ENCODE data around the gene LLGL1. TPM values are rescaled to one million over a fixed set of nuclear protein-coding genes. Genes with fewer than 3 reads are reported as not detected.
"Not testable (repeated sequence)": the region's sequence is repeated elsewhere in the genome, so short reads cannot be mapped to it uniquely, and the experiment has no call there.

The LLGL1 gene
- total and polyA plus RNA-seq, 5 experiments from 2014 or later, result 1.2 to 17.3 (median 1.9) TPM

DNA sequence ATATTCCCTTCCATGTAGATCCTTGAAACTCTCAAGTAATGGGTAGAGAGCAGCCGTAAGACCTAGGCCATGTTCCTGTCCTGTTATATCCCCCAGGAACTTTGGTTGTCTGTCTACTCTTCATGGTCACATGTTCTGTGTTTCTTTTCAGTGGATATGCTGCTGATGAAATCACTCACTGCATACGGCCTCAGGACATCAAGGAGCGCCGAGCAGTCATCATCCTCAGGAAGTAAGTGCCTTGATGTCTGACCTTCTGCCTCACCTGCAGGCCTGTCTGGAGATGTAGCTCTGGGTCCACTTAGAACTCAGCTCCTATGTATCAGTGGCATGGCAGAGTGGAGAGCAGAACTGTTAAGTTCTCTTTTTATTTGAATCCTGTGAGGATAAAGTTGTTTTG lies 30.6 kb upstream of the LLGL1 start:
- peak overlapping the region in 4 of 10 donors; percentile 19 to 73 (median 38) for H3K27ac Mint-ChIP-seq
- ATAC-seq (no peak), DNase-seq (no peak)
- peaks cover 42 to 92% (median 83%) of the 10 kb centered on the region in 4 donors for H3K4me1 Mint-ChIP-seq
- peak overlapping the region in 1 of 10 donors; percentile 4 for H3K4me3 Mint-ChIP-seq
- POLR2A ChIA-PET, result no interaction called here
- no peaks in the 10 kb centered on the region for H3K9me3 Mint-ChIP-seq
- H3K27me3 Mint-ChIP-seq, result no peaks in the 10 kb centered on the region
- peaks cover 0 to 80% (median 6%) of the 10 kb centered on the region in 3 donors for H3K36me3 Mint-ChIP-seq

- peak overlapping the region in 5 of 10 donors; percentile 20 to 82 (median 60) for H3K27ac Mint-ChIP-seq
- DNase-seq (no peak), ATAC-seq (no peak)
- POLR2A ChIA-PET, result interaction anchor here (1.5 kb wide), 1 partner anchor 9 kb away, joined by 3 read pairs; no protein-coding TSS in a partner anchor
- peak overlapping the region in 1 of 10 donors; percentile 1 for H3K4me3 Mint-ChIP-seq
- peaks cover 40 to 92% (median 80%) of the 10 kb centered on the region in 4 donors for H3K4me1 Mint-ChIP-seq
- H3K27me3 Mint-ChIP-seq, result no peaks in the 10 kb centered on the region
- H3K9me3 Mint-ChIP-seq, result no peaks in the 10 kb centered on the region
- peaks cover 0 to 79% (median 6%) of the 10 kb centered on the region in 3 donors for H3K36me3 Mint-ChIP-seq
Observed at GRCh38 chr17:18195246-18195645, 30.2 kb upstream of the LLGL1 start.

GRCh38 chr17:18197535-18198194 lies 27.8 kb upstream of the LLGL1 start:
- Mint-ChIP-seq H3K4me3 (peak overlapping the region in 2 of 10 donors; percentile 34 to 50), H3K36me3 (peaks cover 0 to 85% (median 6%) of the 10 kb centered on the region in 3 donors), H3K27me3 (no peaks in the 10 kb centered on the region), H3K4me1 (peaks cover 41 to 89% (median 69%) of the 10 kb centered on the region in 4 donors), H3K27ac (peak overlapping the region in 8 of 10 donors; percentile 0 to 84 (median 48)), H3K9me3 (no peaks in the 10 kb centered on the region)
- POLR2A ChIA-PET, result interaction anchor here (1.7 kb wide), 1 partner anchor 15 kb away, joined by 7 read pairs; the partner anchor contains the start of gene ALKBH5
- ATAC-seq (no peak), DNase-seq (no peak)

GRCh38 chr17:18198530-18198929 lies 26.9 kb upstream of the LLGL1 start:
- no peaks in the 10 kb centered on the region for H3K9me3 Mint-ChIP-seq
- peaks cover 43 to 91% (median 69%) of the 10 kb centered on the region in 4 donors for H3K4me1 Mint-ChIP-seq
- DNase-seq, result no peak
- no peaks in the 10 kb centered on the region for H3K27me3 Mint-ChIP-seq
- peaks cover 0 to 85% (median 6%) of the 10 kb centered on the region in 3 donors for H3K36me3 Mint-ChIP-seq
- no peak for ATAC-seq
- peak overlapping the region in 7 of 10 donors; percentile 2 to 84 (median 74) for H3K27ac Mint-ChIP-seq
- POLR2A ChIA-PET, result interaction anchor here (0.6 to 1.7 kb wide), 2 partner anchors 16 to 168 kb away, joined by 5 to 7 read pairs; partner anchors contain the start of gene ALKBH5
- peak overlapping the region in 2 of 10 donors; percentile 34 to 50 for H3K4me3 Mint-ChIP-seq

GRCh38 chr17:18201108-18201507 lies 24.3 kb upstream of the LLGL1 start:
- no peaks in the 10 kb centered on the region for H3K9me3 Mint-ChIP-seq
- peak overlapping the region in 1 of 10 donors; percentile 14 for H3K4me3 Mint-ChIP-seq
- H3K27me3 Mint-ChIP-seq, result no peaks in the 10 kb centered on the region
- ATAC-seq (no peak), DNase-seq (no peak)
- POLR2A ChIA-PET, result interaction anchor here (0.6 kb wide), 1 partner anchor 506 kb away, joined by 4 read pairs; no protein-coding TSS in a partner anchor
- H3K27ac Mint-ChIP-seq, result peak overlapping the region in 4 of 10 donors; percentile 21 to 74 (median 69)
- peaks cover 0 to 84% (median 6%) of the 10 kb centered on the region in 3 donors for H3K36me3 Mint-ChIP-seq
- peaks cover 33 to 75% (median 49%) of the 10 kb centered on the region in 4 donors for H3K4me1 Mint-ChIP-seq

DNA sequence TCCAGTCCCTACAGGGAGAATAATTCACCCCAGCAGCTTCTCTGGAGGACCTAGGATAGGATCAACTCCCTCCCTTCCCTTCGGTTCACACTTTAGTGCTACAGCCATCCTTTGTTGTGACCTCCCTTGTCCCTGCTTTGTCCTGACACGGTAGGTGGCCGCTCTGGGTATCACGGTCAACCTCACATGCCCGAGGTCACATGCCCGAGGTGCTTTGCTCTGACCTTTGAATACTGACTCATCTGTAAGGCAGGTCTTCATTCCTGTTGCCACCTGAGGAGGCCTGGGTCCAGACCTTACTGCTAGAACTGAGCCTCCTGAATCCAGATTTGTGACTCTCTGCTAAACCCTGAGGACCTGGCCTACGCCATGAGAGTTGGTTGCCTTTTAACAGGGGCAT lies 22.1 kb upstream of the LLGL1 start:
- Mint-ChIP-seq H3K4me3 (no peak overlapping the region), H3K36me3 (peaks cover 0 to 83% (median 8%) of the 10 kb centered on the region in 3 donors), H3K27me3 (no peaks in the 10 kb centered on the region), H3K9me3 (no peaks in the 10 kb centered on the region), H3K4me1 (peaks cover 22 to 54% (median 32%) of the 10 kb centered on the region in 4 donors), H3K27ac (peak overlapping the region in 3 of 10 donors; percentile 79 to 89 (median 79))
- DNase-seq, result no peak
- POLR2A ChIA-PET, result no interaction called here
- no peak for ATAC-seq

GRCh38 chr17:18205861-18206260 lies 19.6 kb upstream of the LLGL1 start:
- Mint-ChIP-seq H3K4me3 (no peak overlapping the region), H3K9me3 (no peaks in the 10 kb centered on the region), H3K36me3 (peaks cover 0 to 86% (median 10%) of the 10 kb centered on the region in 3 donors), H3K27me3 (no peaks in the 10 kb centered on the region), H3K27ac (peak overlapping the region in 7 of 10 donors; percentile 12 to 75 (median 41)), H3K4me1 (peaks cover 6 to 28% (median 13%) of the 10 kb centered on the region in 4 donors)
- POLR2A ChIA-PET, result no interaction called here
- ATAC-seq (no peak), DNase-seq (no peak)

- Mint-ChIP-seq H3K36me3 (peaks cover 0 to 87% (median 10%) of the 10 kb centered on the region in 3 donors), H3K4me3 (no peak overlapping the region), H3K4me1 (peaks cover 2 to 17% (median 9%) of the 10 kb centered on the region in 4 donors), H3K27ac (peak overlapping the region in 1 of 10 donors; percentile 40), H3K27me3 (no peaks in the 10 kb centered on the region), H3K9me3 (no peaks in the 10 kb centered on the region)
- ATAC-seq, result no peak
- POLR2A ChIA-PET, result interaction anchor here (0.7 kb wide), 1 partner anchor 22 kb away, joined by 5 read pairs; no protein-coding TSS in a partner anchor
- no peak for DNase-seq
Observed at GRCh38 chr17:18206962-18207361, 18.5 kb upstream of the LLGL1 start.

DNA sequence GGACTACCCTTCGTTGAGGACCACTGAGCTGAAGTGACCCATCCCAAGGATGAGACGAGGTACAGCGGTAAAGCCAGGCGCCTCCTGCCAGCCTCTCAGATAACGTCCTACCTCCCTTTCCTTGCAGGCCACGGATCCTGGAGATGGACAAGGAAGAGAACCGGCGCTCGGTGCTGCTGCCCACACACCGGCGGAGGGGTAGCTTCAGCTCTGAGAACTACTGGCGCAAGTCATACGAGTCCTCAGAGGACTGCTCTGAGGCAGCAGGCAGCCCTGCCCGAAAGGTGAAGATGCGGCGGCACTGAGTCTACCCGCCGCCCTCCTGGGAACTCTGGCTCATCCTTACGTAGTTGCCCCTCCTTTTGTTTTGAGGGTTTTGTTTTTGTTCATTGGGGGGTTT lies 17.3 kb upstream of the LLGL1 start:
- Mint-ChIP-seq H3K27me3 (no peaks in the 10 kb centered on the region), H3K4me1 (peaks cover 2 to 15% (median 6%) of the 10 kb centered on the region in 4 donors), H3K36me3 (peaks cover 0 to 82% (median 10%) of the 10 kb centered on the region in 3 donors), H3K9me3 (no peaks in the 10 kb centered on the region), H3K4me3 (no peak overlapping the region), H3K27ac (peak overlapping the region in 1 of 10 donors; percentile 80)
- ATAC-seq (no peak), DNase-seq (no peak)
- POLR2A ChIA-PET, result no interaction called here

DNA sequence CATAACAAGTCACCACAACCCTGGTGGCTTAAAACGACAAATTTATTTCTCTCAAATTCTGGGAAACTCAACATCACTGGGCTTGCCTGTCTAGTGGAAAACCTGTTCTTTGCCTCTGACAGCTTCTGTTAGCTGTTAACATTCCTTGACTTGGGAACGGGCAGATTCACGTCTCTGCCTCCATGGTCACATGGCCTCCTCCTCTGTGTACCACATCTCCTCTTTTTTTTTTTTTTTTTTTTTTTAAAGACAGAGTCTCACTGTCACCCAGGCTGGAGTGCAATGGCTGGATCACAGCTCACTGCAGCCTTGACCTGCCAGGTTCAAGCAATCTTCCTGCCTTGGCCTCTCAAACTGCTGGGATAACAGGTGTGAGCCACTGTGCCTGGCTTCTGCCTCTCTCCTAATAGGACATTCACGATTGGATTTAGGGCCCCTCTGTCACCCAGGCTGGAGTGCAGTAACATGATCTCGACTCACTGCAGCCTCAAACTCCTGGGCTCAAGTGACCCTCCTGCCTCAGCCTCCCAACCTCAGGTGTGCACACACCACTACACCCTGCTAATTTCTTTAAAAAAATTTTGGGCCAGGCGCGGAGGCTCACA lies 11.7 kb upstream of the LLGL1 start:
- Mint-ChIP-seq H3K4me3 (no peak overlapping the region), H3K9me3 (no peaks in the 10 kb centered on the region), H3K36me3 (peaks cover 0 to 29% (median 4%) of the 10 kb centered on the region in 3 donors), H3K4me1 (peaks cover 0 to 7% (median 3%) of the 10 kb centered on the region in 4 donors), H3K27me3 (no peaks in the 10 kb centered on the region), H3K27ac (peak overlapping the region in 2 of 10 donors; percentile 81 to 88)
- no peak for ATAC-seq
- POLR2A ChIA-PET, result interaction anchor here (0.6 kb wide), 1 partner anchor 107 kb away, joined by 4 read pairs; no protein-coding TSS in a partner anchor
- no peak for DNase-seq

GRCh38 chr17:18216906-18217305 lies 8.5 kb upstream of the LLGL1 start:
- peak overlapping the region in 1 of 10 donors; percentile 43 for H3K27ac Mint-ChIP-seq
- not testable (repeated sequence) for DNase-seq, H3K4me1 Mint-ChIP-seq, H3K36me3 Mint-ChIP-seq, H3K27me3 Mint-ChIP-seq, ATAC-seq, H3K4me3 Mint-ChIP-seq, H3K9me3 Mint-ChIP-seq
- POLR2A ChIA-PET, result interaction anchor here (1.3 kb wide), 1 partner anchor 99 kb away, joined by 4 read pairs; no protein-coding TSS in a partner anchor

DNA sequence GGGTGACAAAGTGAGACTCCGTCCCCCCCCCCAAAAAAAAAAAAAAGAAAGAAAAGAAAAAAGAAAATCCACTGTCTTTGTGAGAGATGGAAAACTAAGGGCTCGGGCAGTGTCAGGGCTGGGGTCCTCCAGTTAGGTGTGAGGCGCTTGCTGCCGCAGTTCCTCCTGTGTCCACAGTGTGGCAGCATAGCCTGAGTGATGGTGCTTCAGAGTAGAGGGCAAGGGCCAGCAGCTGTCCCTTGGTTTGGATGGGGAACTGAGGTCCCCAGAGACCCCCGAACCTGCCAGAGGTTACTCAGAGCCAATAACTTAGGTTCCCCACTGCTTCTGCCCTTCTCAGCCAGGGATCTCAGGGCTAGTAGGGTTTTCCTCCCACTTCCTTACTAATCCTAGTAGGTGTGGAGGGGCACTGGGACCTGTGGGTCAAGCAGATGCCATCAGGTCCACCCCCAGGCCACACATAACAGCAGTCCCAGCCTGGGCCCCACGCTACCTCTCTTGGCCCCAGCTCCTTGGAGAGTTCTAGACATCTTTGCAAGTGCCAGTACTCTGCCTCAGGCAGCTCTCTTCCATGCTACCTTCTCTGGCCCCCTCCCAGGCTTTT lies 7.9 kb upstream of the LLGL1 start:
- Mint-ChIP-seq H3K36me3 (no peaks in the 10 kb centered on the region), H3K4me3 (no peak overlapping the region), H3K27me3 (no peaks in the 10 kb centered on the region), H3K9me3 (no peaks in the 10 kb centered on the region), H3K27ac (peak overlapping the region in 3 of 10 donors; percentile 37 to 63 (median 59)), H3K4me1 (peaks cover 0 to 7% (median 2%) of the 10 kb centered on the region in 4 donors)
- peak; percentile 90 to 95 for ATAC-seq
- POLR2A ChIA-PET, result interaction anchor here (0.6 to 1.3 kb wide), 5 partner anchors 29 to 1316 kb away, joined by 3 to 8 read pairs (median 4); partner anchors contain the start of gene SLC47A1
- DNase-seq, result peak; percentile 50 to 82 (median 66)
